A549 (cell line): ENCODE results near the gene ZBTB22. TPM values are rescaled to one million over a fixed set of nuclear protein-coding genes. Genes with fewer than 3 reads are reported as not detected.

Experiments
- ATAC-seq, 2 experiments: fragments of 200-7000 bp in 1 of 2; fragments of >200 bp in 1 of 2; cut with Nextera tagmentation in 1 of 2; cut with Tn5 transposase in 1 of 2; 3 replicates each; pipeline versions ENCODE4 v1.8.0 to v1.9.1; 2018 to 2020; ENCODE audit warnings: mild to moderate bottlenecking in 1 of 2, moderate library complexity in 1 of 2
- CTCF ChIA-PET: fragments of 300-600 bp; sonication (Branson Sonifier 250); formaldehyde crosslinking; extraction: SDS; loops from one replicate; lab custom pipeline; 2021; ENCODE audit warnings: antibody characterized with exemption, inconsistent platforms; lab: Yijun Ruan, JAX
- POLR2A ChIA-PET: fragments of 350-600 bp; formaldehyde crosslinking; extraction: SDS; loops from one replicate; lab custom pipeline; 2021; ENCODE audit warnings: antibody characterized with exemption, inconsistent platforms; lab: Yijun Ruan, JAX
- DNase-seq, 2 experiments: peaks; one replicate each; pipeline versions ENCODE4 v3.0.0 to v3.0.0-alpha.2; 2011 to 2016; ENCODE audit warnings: low read depth in 1 of 2, low spot score in 1 of 2
- FAIRE-seq: peaks from 2 replicates; lab custom pipeline; 2011; peaks lifted over from hg19 to GRCh38; lab: Jason Lieb, UNC
- H3K27ac ChIP-seq, 2 experiments: fragments of >200 bp; sonication (Bioruptor Twin); formaldehyde crosslinking; 3 replicates each; pipeline ENCODE4 v1.5.1; 2016 to 2017
- H3K4me1 ChIP-seq: fragments of >200 bp; sonication (Bioruptor Twin); formaldehyde crosslinking; 3 replicates; pipeline ENCODE4 v1.6.1; 2016
- H3K4me2 ChIP-seq: fragments of >200 bp; sonication (Bioruptor Twin); formaldehyde crosslinking; 3 replicates; pipeline ENCODE4 v1.6.1; 2016
- H3K4me3 ChIP-seq: fragments of >200 bp; sonication (Bioruptor Twin); formaldehyde crosslinking; 3 replicates; pipeline ENCODE4 v1.5.1; 2016
- H3K9me3 ChIP-seq: fragments of >200 bp; sonication (Bioruptor Twin); formaldehyde crosslinking; 3 replicates; pipeline ENCODE4 v1.6.1; 2016
- CBX2 ChIP-seq: fragments of 200-600 bp; sonication (generic); IDR thresholded peaks from 2 replicates; pipeline ENCODE4 v1.6.1; 2016; ENCODE audit warnings: low read depth, mild to moderate bottlenecking, borderline replicate concordance
- CBX8 ChIP-seq: fragments of 200-600 bp; sonication (generic); IDR thresholded peaks from 2 replicates; pipeline ENCODE4 v1.6.1; 2016
- CHD2 ChIP-seq: fragments of 150-350 bp; IDR thresholded peaks from 2 replicates; pipeline ENCODE4 v1.6.1; 2014; ENCODE audit warnings: low read length; ENCODE audit not compliant: partially characterized antibody
- CHD4 ChIP-seq: fragments of 200-600 bp; sonication (generic); IDR thresholded peaks from 2 replicates; pipeline ENCODE4 v1.6.1; 2016; ENCODE audit warnings: antibody characterized with exemption, mild to moderate bottlenecking, borderline replicate concordance
- EHF ChIP-seq: fragments of 250-450 bp; sonication (Bioruptor Pico); IDR thresholded peaks from 2 replicates; pipeline ENCODE4 v1.5.0; 2020; ENCODE audit warnings: mild to moderate bottlenecking
- FOSB ChIP-seq: fragments of 250-450 bp; sonication (Bioruptor Pico); IDR thresholded peaks from 2 replicates; pipeline ENCODE4 v1.5.0; 2020; ENCODE audit warnings: mild to moderate bottlenecking, moderate library complexity
- FOXS1 ChIP-seq: fragments of 250-450 bp; sonication (Bioruptor Pico); IDR thresholded peaks from 2 replicates; pipeline ENCODE4 v1.5.0; 2020; ENCODE audit warnings: mild to moderate bottlenecking, moderate library complexity
- GATA3 ChIP-seq: IDR thresholded peaks from 2 replicates; pipeline ENCODE4 v1.6.1; 2012; ENCODE audit warnings: borderline replicate concordance
- HEYL ChIP-seq: fragments of 250-450 bp; sonication (Bioruptor Pico); IDR thresholded peaks from 2 replicates; pipeline ENCODE4 v1.8.0; 2021; ENCODE audit warnings: mild to moderate bottlenecking, moderate library complexity
- HOXB13 ChIP-seq: fragments of 250-450 bp; sonication (Bioruptor Pico); IDR thresholded peaks from 2 replicates; pipeline ENCODE4 v1.5.0; 2020; ENCODE audit warnings: low read depth, mild to moderate bottlenecking, moderate library complexity
- HOXB5 ChIP-seq: fragments of 250-450 bp; sonication (Bioruptor Pico); IDR thresholded peaks from 2 replicates; pipeline ENCODE4 v1.5.0; 2020; ENCODE audit warnings: mild to moderate bottlenecking, moderate library complexity
- JUN ChIP-seq, 2 experiments: fragments of >200 bp; sonication (Bioruptor Twin); formaldehyde crosslinking; IDR thresholded peaks; 2 replicates in 1 of 2; 3 replicates in 1 of 2; pipeline ENCODE4 v1.6.1; 2016 to 2017
- MAFK ChIP-seq: fragments of 450-650 bp; IDR thresholded peaks from 2 replicates; pipeline ENCODE4 v1.6.1; 2014; ENCODE audit not compliant: partially characterized antibody
- MAZ ChIP-seq: fragments of 150-350 bp; IDR thresholded peaks from 2 replicates; pipeline ENCODE4 v1.6.1; 2014; ENCODE audit warnings: antibody characterized with exemption, low read depth, low read length, borderline replicate concordance
- NFE2L2 ChIP-seq: fragments of 150-350 bp; conservative IDR thresholded peaks from 2 replicates; pipeline ENCODE4 v1.6.1; 2014; ENCODE audit warnings: low read length
- PHF8 ChIP-seq: fragments of 200-600 bp; sonication (generic); IDR thresholded peaks from 2 replicates; pipeline ENCODE4 v1.6.1; 2016; ENCODE audit warnings: low read depth, mild to moderate bottlenecking, antibody characterized with exemption, moderate library complexity, borderline replicate concordance
- RARB ChIP-seq: fragments of 250-450 bp; sonication (Bioruptor Pico); IDR thresholded peaks from 2 replicates; pipeline ENCODE4 v1.8.0; 2021; ENCODE audit warnings: mild to moderate bottlenecking, moderate library complexity
- RFX5 ChIP-seq: fragments of 450-650 bp; IDR thresholded peaks from 2 replicates; pipeline ENCODE4 v1.7.1; 2014; ENCODE audit warnings: antibody characterized with exemption, mild to moderate bottlenecking, moderate library complexity
- RNF2 ChIP-seq: fragments of 200-600 bp; sonication (generic); IDR thresholded peaks from 2 replicates; pipeline ENCODE4 v1.6.1; 2016; ENCODE audit warnings: low read depth, mild to moderate bottlenecking, antibody characterized with exemption, moderate library complexity, borderline replicate concordance
- SREBF2 ChIP-seq: fragments of 450-650 bp; IDR thresholded peaks from 2 replicates; pipeline ENCODE4 v1.6.1; 2014; ENCODE audit warnings: mild to moderate bottlenecking, moderate library complexity
- TFCP2L1 ChIP-seq: fragments of 250-450 bp; sonication (Bioruptor Pico); IDR thresholded peaks from 2 replicates; pipeline ENCODE4 v1.5.0; 2021; ENCODE audit warnings: mild to moderate bottlenecking
- TP53 ChIP-seq: fragments of 250-450 bp; sonication (Bioruptor Pico); IDR thresholded peaks from 2 replicates; pipeline ENCODE4 v1.5.0; 2021; ENCODE audit warnings: mild to moderate bottlenecking, moderate library complexity
- WGBS: methylation state at CpG from one replicate; pipeline ENCODE4 v1.1.6; 2017; ENCODE audit errors: missing lambda C conversion rate; 5-methylcytosine and 5-hydroxymethylcytosine counted together
- polyA plus RNA-seq, 4 experiments: library from polyadenylated mRNA; depleted of rRNA in 3 of 4; stranded (reverse); fragments of >200 nt; fragmentation: RNase III in 1 of 4; extraction: RNeasy Plus Mini Kit Qiagen cat#74134 plus additional on column Dnase treatment in 1 of 4; gene quantifications; 2 replicates in 3 of 4; 3 replicates in 1 of 4; pipeline ENCODE4 v1.2.3, GENCODE V29; 2011 to 2017
- TF ChIP-seq, protein P1 (sequence below): fragments of >200 bp; sonication (Bioruptor Twin); formaldehyde crosslinking; IDR thresholded peaks from 2 replicates; pipeline ENCODE4 v1.6.1; 2016
- TF ChIP-seq, protein P2 (sequence below): fragments of 150-350 bp; IDR thresholded peaks from 2 replicates; pipeline ENCODE4 v1.6.1; 2014; ENCODE audit warnings: low read depth, mild to moderate bottlenecking, low read length
- TF ChIP-seq, protein P3 (sequence below): fragments of 450-650 bp; IDR thresholded peaks from 2 replicates; pipeline ENCODE4 v1.6.1; 2014; ENCODE audit warnings: antibody characterized with exemption
- TF ChIP-seq, protein P4 (sequence below): fragments of 250-450 bp; sonication (Bioruptor Pico); IDR thresholded peaks from 2 replicates; pipeline ENCODE4 v1.5.0; 2020; ENCODE audit warnings: low read depth, mild to moderate bottlenecking, moderate library complexity
- TF ChIP-seq, protein P5 (sequence below): fragments of >200 bp; sonication (Bioruptor Twin); formaldehyde crosslinking; IDR thresholded peaks from 3 replicates; pipeline ENCODE4 v1.6.1; 2016

The ZBTB22 gene
- polyA plus RNA-seq, 2 of the 4 experiments (the other 2 are of a cell fraction) = 3.2 to 8.3 TPM

DNA sequence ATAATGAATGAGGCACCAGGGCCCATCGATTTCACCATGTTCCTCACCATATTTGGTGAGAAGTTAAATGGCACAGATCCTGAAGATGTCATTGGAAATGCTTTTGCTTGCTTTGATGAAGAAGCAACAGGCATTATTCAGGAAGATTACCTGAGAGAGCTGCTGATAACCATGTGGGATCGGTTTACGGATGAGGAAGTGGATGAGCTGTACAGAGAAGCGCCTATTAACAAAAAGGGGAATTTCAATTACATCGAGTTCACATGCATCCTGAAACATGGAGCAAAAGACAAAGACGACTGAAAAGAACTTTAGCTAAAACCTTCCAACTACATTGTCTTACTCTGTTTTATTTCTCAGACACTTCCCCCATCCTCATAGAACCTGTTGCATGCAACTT, 21.6 kb upstream of the ZBTB22 start:
- no peak for ATAC-seq
- Histone ChIP-seq H3K27ac (no peak overlapping the region), H3K4me3 (no peak overlapping the region), H3K4me2 (no peak overlapping the region), H3K4me1 (no peaks in the 10 kb centered on the region), H3K9me3 (no peaks in the 10 kb centered on the region)
- ChIA-PET POLR2A (no interaction called here), CTCF (interaction anchor here (0.8 kb wide), 1 partner anchor 9 kb away, joined by 3 read pairs; no protein-coding TSS in a partner anchor)
- no peak for FAIRE-seq
- TF ChIP-seq, protein P1, sequence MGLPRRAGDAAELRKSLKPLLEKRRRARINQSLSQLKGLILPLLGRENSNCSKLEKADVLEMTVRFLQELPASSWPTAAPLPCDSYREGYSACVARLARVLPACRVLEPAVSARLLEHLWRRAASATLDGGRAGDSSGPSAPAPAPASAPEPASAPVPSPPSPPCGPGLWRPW = no peak
- TF ChIP-seq CBX8 (no peak), NFE2L2 (no peak), SREBF2 (no peak), JUN (IDR thresholded peaks at IDR 0.05) (no peak), HOXB13 (CRISPR knock-in tag) (no peak), MAFK (no peak), RNF2 (no peak)
- TF ChIP-seq, protein P2, sequence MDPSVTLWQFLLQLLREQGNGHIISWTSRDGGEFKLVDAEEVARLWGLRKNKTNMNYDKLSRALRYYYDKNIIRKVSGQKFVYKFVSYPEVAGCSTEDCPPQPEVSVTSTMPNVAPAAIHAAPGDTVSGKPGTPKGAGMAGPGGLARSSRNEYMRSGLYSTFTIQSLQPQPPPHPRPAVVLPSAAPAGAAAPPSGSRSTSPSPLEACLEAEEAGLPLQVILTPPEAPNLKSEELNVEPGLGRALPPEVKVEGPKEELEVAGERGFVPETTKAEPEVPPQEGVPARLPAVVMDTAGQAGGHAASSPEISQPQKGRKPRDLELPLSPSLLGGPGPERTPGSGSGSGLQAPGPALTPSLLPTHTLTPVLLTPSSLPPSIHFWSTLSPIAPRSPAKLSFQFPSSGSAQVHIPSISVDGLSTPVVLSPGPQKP = no peak
- TF ChIP-seq, protein P3, sequence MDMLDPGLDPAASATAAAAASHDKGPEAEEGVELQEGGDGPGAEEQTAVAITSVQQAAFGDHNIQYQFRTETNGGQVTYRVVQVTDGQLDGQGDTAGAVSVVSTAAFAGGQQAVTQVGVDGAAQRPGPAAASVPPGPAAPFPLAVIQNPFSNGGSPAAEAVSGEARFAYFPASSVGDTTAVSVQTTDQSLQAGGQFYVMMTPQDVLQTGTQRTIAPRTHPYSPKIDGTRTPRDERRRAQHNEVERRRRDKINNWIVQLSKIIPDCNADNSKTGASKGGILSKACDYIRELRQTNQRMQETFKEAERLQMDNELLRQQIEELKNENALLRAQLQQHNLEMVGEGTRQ = no peak
- DNase-seq = no peak
- WGBS = 75% methylated on average over 6 of the region's 6 CpGs

DNA sequence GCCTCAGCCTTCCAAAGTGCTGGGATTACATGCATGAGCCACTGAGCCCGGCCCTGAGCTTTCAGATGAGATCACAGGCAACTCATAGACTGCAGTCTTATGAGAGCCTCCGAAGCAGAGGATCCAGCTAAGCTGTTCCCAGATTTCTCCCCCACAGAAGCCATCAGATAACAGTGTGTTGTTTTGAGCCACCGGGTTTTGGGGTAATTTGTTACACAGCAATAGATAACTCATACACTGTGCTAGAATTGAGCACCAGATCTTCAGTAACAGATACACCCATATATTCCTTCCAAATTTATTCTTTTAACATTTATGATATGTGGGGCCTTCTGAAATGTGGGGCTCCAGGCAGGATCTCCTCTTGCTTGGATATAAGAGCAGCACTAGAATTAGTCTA, 19.0 kb upstream of the ZBTB22 start:
- 52% methylated on average over 3 of the region's 3 CpGs for WGBS
- no peak overlapping the region for H3K4me2 ChIP-seq
- no peaks in the 10 kb centered on the region for H3K9me3 ChIP-seq
- ATAC-seq (no peak), FAIRE-seq (no peak), DNase-seq (no peak)
- POLR2A ChIA-PET = no interaction called here
- no peak overlapping the region for H3K4me3 ChIP-seq
- H3K4me1 ChIP-seq = no peaks in the 10 kb centered on the region
- TF ChIP-seq CHD2 (no peak), GATA3 (no peak), PHF8 (no peak), CHD4 (no peak), HOXB5 (CRISPR knock-in tag) (no peak), RARB (CRISPR knock-in tag) (no peak), FOSB (CRISPR knock-in tag) (no peak)
- no peak overlapping the region for H3K27ac ChIP-seq
- CTCF ChIA-PET = interaction anchor here (5.8 kb wide), 1 partner anchor 8 kb away, joined by 24 read pairs; no protein-coding TSS in a partner anchor

DNA sequence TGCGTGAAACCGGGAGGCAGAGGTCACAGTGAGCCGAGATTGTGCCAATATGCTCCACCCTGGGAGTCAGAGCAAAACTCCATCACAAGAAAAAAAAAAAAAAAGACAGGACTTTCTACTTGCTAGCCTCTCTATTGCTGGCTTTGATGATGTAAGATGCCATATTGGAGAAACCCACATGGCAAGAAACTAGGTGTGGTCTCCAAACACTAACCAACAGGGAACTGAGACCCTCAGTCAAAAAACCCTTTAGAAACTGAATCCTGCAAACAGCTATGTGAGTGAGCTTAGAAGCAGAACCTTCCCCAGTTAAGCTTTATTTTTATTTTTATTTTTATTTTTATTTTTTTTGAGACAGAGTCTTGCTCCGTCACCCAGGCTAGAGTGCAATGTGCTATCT, 18.4 kb upstream of the ZBTB22 start:
- ChIA-PET POLR2A (no interaction called here), CTCF (interaction anchor here (5.8 kb wide), 1 partner anchor 9 kb away, joined by 24 read pairs; no protein-coding TSS in a partner anchor)
- ATAC-seq (no peak), FAIRE-seq (no peak)
- Histone ChIP-seq H3K4me3 (no peak overlapping the region), H3K27ac (no peak overlapping the region)
- TF ChIP-seq, protein P1 = no peak
- TF ChIP-seq FOXS1 (CRISPR knock-in tag) (no peak), TFCP2L1 (CRISPR knock-in tag) (no peak), RFX5 (no peak), HEYL (CRISPR knock-in tag) (no peak), CBX2 (no peak), TP53 (CRISPR knock-in tag) (no peak), MAZ (no peak), EHF (no peak)
- TF ChIP-seq, protein P4, sequence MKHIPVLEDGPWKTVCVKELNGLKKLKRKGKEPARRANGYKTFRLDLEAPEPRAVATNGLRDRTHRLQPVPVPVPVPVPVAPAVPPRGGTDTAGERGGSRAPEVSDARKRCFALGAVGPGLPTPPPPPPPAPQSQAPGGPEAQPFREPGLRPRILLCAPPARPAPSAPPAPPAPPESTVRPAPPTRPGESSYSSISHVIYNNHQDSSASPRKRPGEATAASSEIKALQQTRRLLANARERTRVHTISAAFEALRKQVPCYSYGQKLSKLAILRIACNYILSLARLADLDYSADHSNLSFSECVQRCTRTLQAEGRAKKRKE (CRISPR knock-in tag) = no peak
- TF ChIP-seq, protein P5, sequence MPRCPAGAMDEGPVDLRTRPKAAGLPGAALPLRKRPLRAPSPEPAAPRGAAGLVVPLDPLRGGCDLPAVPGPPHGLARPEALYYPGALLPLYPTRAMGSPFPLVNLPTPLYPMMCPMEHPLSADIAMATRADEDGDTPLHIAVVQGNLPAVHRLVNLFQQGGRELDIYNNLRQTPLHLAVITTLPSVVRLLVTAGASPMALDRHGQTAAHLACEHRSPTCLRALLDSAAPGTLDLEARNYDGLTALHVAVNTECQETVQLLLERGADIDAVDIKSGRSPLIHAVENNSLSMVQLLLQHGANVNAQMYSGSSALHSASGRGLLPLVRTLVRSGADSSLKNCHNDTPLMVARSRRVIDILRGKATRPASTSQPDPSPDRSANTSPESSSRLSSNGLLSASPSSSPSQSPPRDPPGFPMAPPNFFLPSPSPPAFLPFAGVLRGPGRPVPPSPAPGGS = no peak
- TF ChIP-seq, all 56 proteins: peak for 0
- DNase-seq = no peak
- 65% methylated on average over 4 of the region's 4 CpGs for WGBS
- Histone ChIP-seq H3K9me3 (no peaks in the 10 kb centered on the region), H3K4me2 (no peak overlapping the region), H3K4me1 (no peaks in the 10 kb centered on the region)
